Hepatocyte (in vitro differentiated cells): Measurements from ENCODE around the gene CCT6B. TPM values are rescaled to one million over a fixed set of nuclear protein-coding genes. Genes with fewer than 3 reads are reported as not detected.

ENCODE experiments used
- DNase-seq: peaks from one replicate; pipeline ENCODE4 v3.0.0-alpha.2; 2016; ENCODE audit warnings: low spot score
- H2AFZ ChIP-seq: fragments of 200-600 bp; sonication (generic); 2 replicates; pipeline ENCODE4 v1.6.0; 2016; ENCODE audit warnings: antibody characterized with exemption, mild to moderate bottlenecking
- H3K27ac ChIP-seq: fragments of 200-600 bp; sonication (generic); 2 replicates; pipeline ENCODE4 v1.5.1; 2016; ENCODE audit warnings: mild to moderate bottlenecking
- H3K27me3 ChIP-seq: fragments of 200-600 bp; sonication (generic); 2 replicates; pipeline ENCODE4 v1.6.1; 2016
- H3K36me3 ChIP-seq: fragments of 200-600 bp; sonication (generic); replicated peaks from 2 replicates; pipeline ENCODE4 v1.5.1; 2016; ENCODE audit warnings: low read depth; ENCODE audit not compliant: insufficient read depth
- H3K4me1 ChIP-seq: fragments of 200-600 bp; sonication (generic); 2 replicates; pipeline ENCODE4 v1.5.1; 2016; ENCODE audit warnings: mild to moderate bottlenecking, moderate library complexity; ENCODE audit not compliant: insufficient read depth
- H3K4me2 ChIP-seq: fragments of 200-600 bp; sonication (generic); 2 replicates; pipeline ENCODE4 v1.6.0; 2016
- H3K4me3 ChIP-seq: fragments of 200-600 bp; sonication (generic); 2 replicates; pipeline ENCODE4 v1.5.1; 2016; ENCODE audit warnings: mild to moderate bottlenecking
- H3K79me2 ChIP-seq: fragments of 200-600 bp; sonication (generic); 2 replicates; pipeline ENCODE4 v1.6.0; 2017; ENCODE audit warnings: mild to moderate bottlenecking
- H3K9me2 ChIP-seq: fragments of 200-600 bp; sonication (generic); replicated peaks from 2 replicates; pipeline ENCODE4 v1.6.0; 2017; ENCODE audit warnings: mild to moderate bottlenecking; ENCODE audit not compliant: insufficient read depth
- H3K9me3 ChIP-seq: fragments of 200-600 bp; sonication (generic); 2 replicates; pipeline ENCODE4 v1.5.1; 2016; ENCODE audit warnings: low read depth, mild to moderate bottlenecking
- H4K20me1 ChIP-seq: fragments of 200-600 bp; sonication (generic); 2 replicates; pipeline ENCODE4 v1.6.0; 2016; ENCODE audit warnings: mild to moderate bottlenecking; ENCODE audit not compliant: insufficient read depth, poor library complexity, severe bottlenecking
- CTCF ChIP-seq: fragments of 200-600 bp; sonication (generic); IDR thresholded peaks from 2 replicates; pipeline ENCODE4 v1.5.1; 2016; ENCODE audit warnings: antibody characterized with exemption, mild to moderate bottlenecking; ENCODE audit not compliant: poor library complexity
- EZH2 ChIP-seq: fragments of 200-600 bp; sonication (generic); IDR thresholded peaks from 2 replicates; pipeline ENCODE4 v1.6.1; 2016; ENCODE audit warnings: antibody characterized with exemption, mild to moderate bottlenecking, borderline replicate concordance
- EZH2phosphoT487 ChIP-seq: fragments of 200-600 bp; sonication (generic); IDR thresholded peaks from one replicate; pipeline ENCODE4 v1.6.1; 2018; ENCODE audit warnings: antibody characterized with exemption, mild to moderate bottlenecking, low read depth, moderate library complexity; ENCODE audit not compliant: unreplicated experiment, severe bottlenecking
- WGBS: methylation state at CpG from one replicate; pipeline ENCODE4 v1.1.6; 2016; ENCODE audit warnings: low lambda C conversion rate; ENCODE audit errors: missing lambda C conversion rate; 5-methylcytosine and 5-hydroxymethylcytosine counted together
- polyA plus RNA-seq: library from polyadenylated mRNA; unstranded; fragments of >200 nt; fragmentation: Nextera tagmentation; extraction: Ambion mirVana; gene quantifications from 2 replicates; pipeline ENCODE4 v1.2.1, GENCODE V29; 2016
- total RNA-seq: library from RNA; depleted of rRNA; stranded (reverse); fragments of >200 nt; gene quantifications from 2 replicates; pipeline ENCODE4 v1.2.3, GENCODE V29; 2014

Gene CCT6B
- total and polyA plus RNA-seq, 2 experiments from 2014 or later, result 1.7 to 2.6 TPM

GRCh38 chr17:34997355-34997862, 36.1 kb upstream of the CCT6B start:
- Histone ChIP-seq H4K20me1 (no peaks in the 10 kb centered on the region), H3K4me2 (no peak overlapping the region), H3K36me3 (no peaks in the 10 kb centered on the region), H3K4me3 (no peak overlapping the region), H2AFZ (no peak overlapping the region), H3K4me1 (no peaks in the 10 kb centered on the region), H3K27ac (peak overlapping the region; percentile 60), H3K9me2 (no peaks in the 10 kb centered on the region), H3K79me2 (no peaks in the 10 kb centered on the region), H3K27me3 (no peaks in the 10 kb centered on the region), H3K9me3 (no peaks in the 10 kb centered on the region)
- DNase-seq, result peak; percentile 35
- 80% methylated on average over 11 of the region's 11 CpGs for WGBS
- TF ChIP-seq CTCF (no peak), EZH2phosphoT487 (no peak), EZH2 (no peak)

- Histone ChIP-seq H3K79me2 (no peaks in the 10 kb centered on the region), H3K27me3 (no peaks in the 10 kb centered on the region), H3K4me1 (no peaks in the 10 kb centered on the region), H3K27ac (peak overlapping the region; percentile 60), H4K20me1 (no peaks in the 10 kb centered on the region), H3K9me2 (no peaks in the 10 kb centered on the region), H2AFZ (no peak overlapping the region), H3K36me3 (no peaks in the 10 kb centered on the region), H3K4me2 (no peak overlapping the region), H3K9me3 (no peaks in the 10 kb centered on the region), H3K4me3 (no peak overlapping the region)
- DNase-seq, result no peak
- no peak for TF ChIP-seq EZH2phosphoT487
- TF ChIP-seq CTCF, result no peak
- no peak for TF ChIP-seq EZH2
- 92% methylated on average over 3 of the region's 3 CpGs for WGBS
Measured at GRCh38 chr17:34996422-34997285, 35.4 kb upstream of the CCT6B start.

- H3K36me3 ChIP-seq, result no peaks in the 10 kb centered on the region
- no peak for DNase-seq
- 82% methylated on average over 2 of the region's 2 CpGs for WGBS
Measured at GRCh38 chr17:34993031-34993430, 31.8 kb upstream of the CCT6B start.

More at GRCh38 chr17:34993031-34993430, 31.8 kb upstream of the CCT6B start:
- TF ChIP-seq EZH2, result no peak
- no peak for TF ChIP-seq CTCF
- TF ChIP-seq EZH2phosphoT487, result no peak
- Histone ChIP-seq H3K27ac (no peak overlapping the region), H3K4me2 (no peak overlapping the region), H3K27me3 (no peaks in the 10 kb centered on the region), H3K79me2 (no peaks in the 10 kb centered on the region), H3K4me3 (no peak overlapping the region), H3K4me1 (no peaks in the 10 kb centered on the region), H2AFZ (no peak overlapping the region), H3K9me2 (no peaks in the 10 kb centered on the region), H3K9me3 (no peaks in the 10 kb centered on the region), H4K20me1 (no peaks in the 10 kb centered on the region)
